Measurements from ENCODE around the gene LRBA. TPM values are rescaled to one million over a fixed set of nuclear protein-coding genes. Genes with fewer than 3 reads are reported as not detected.

Gene LRBA
- polyA plus RNA-seq, 1 of the 3 experiments (the other 2 are of a cell fraction): 11.4 TPM

GRCh38 chr4:150322646-150323045 is 692.4 kb downstream of the LRBA start:
- no peaks in the 10 kb centered on the region for H3K9me3 ChIP-seq
- no peak overlapping the region for H2AFZ ChIP-seq (ENCODE audit: low read depth)
- H3K4me3 ChIP-seq (ENCODE audit: low read depth in 2 of 2, low read length in 1 of 2): no peak overlapping the region
- H3K79me2 ChIP-seq (ENCODE audit: insufficient read depth): no peaks in the 10 kb centered on the region
- DNase-seq: no peak
- no peaks in the 10 kb centered on the region for H3K9me2 ChIP-seq
- H3K36me3 ChIP-seq (replicated peaks in 1 of 2; ENCODE audit: control insufficient read depth in 1 of 2, insufficient read depth in 2 of 2, low read length in 1 of 2): peaks cover 0 to 5% of the 10 kb centered on the region in 2 experiments
- 0 out of 4 replicates have a peak overlapping the region, but pooled peaks of 1 of the 2 experiments have one; percentile 21 for H3K27ac ChIP-seq (ENCODE audit: low read depth in 2 of 2, low read length in 1 of 2)
- no peaks in the 10 kb centered on the region for H3K27me3 ChIP-seq (ENCODE audit: insufficient read depth)
- H3K4me2 ChIP-seq: peak overlapping the region; percentile 64; the same call in 1 of the 2 replicates
- TF ChIP-seq FOXJ3 (CRISPR knock-in tag; IDR thresholded peaks at IDR 0.05): no peak
- TF ChIP-seq MXI1 (IDR thresholded peaks at IDR 0.05; ENCODE audit: low read depth, low read length): no peak
- no peak for TF ChIP-seq REST (IDR thresholded peaks at IDR 0.05; ENCODE audit: low read depth, low read length)
- TF ChIP-seq ZBTB33 (IDR thresholded peaks at IDR 0.05; ENCODE audit: borderline replicate concordance, low read depth): no peak
- TF ChIP-seq NFIC (IDR thresholded peaks at IDR 0.05; ENCODE audit: borderline replicate concordance): no peak
- no peak for TF ChIP-seq FOSL2 (IDR thresholded peaks at IDR 0.05; ENCODE audit: borderline replicate concordance, low read depth)
- no peak for TF ChIP-seq RAD21 (IDR thresholded peaks at IDR 0.05; ENCODE audit: low read length)
- H4K20me1 ChIP-seq (ENCODE audit: insufficient read depth): no peaks in the 10 kb centered on the region
- no peak overlapping the region for H3K9ac ChIP-seq
- H3F3A ChIP-seq (replicated peaks; ENCODE audit: insufficient read depth): no peaks in the 10 kb centered on the region
- H3K4me1 ChIP-seq (ENCODE audit: control insufficient read depth in 1 of 2, insufficient read depth in 2 of 2, low read depth in 1 of 2, low read length in 1 of 2): peaks cover 6 to 12% of the 10 kb centered on the region in 2 experiments; a peak in 3 of 4 replicates
- 98% methylated on average over 4 of the region's 4 CpGs for WGBS (ENCODE audit: low lambda C conversion rate)
- ChIA-PET CTCF (no interaction called here), POLR2A (no interaction called here)

- Histone ChIP-seq H3F3A (replicated peaks; ENCODE audit: insufficient read depth) (peaks cover 4% of the 10 kb centered on the region), H3K36me3 (replicated peaks in 1 of 2; ENCODE audit: control insufficient read depth in 1 of 2, insufficient read depth in 2 of 2, low read length in 1 of 2) (peaks cover 0 to 5% of the 10 kb centered on the region in 2 experiments), H3K79me2 (ENCODE audit: insufficient read depth) (no peaks in the 10 kb centered on the region), H4K20me1 (ENCODE audit: insufficient read depth) (no peaks in the 10 kb centered on the region), H3K9me3 (no peaks in the 10 kb centered on the region), H3K27ac (ENCODE audit: low read depth in 2 of 2, low read length in 1 of 2) (no peak overlapping the region), H3K4me1 (ENCODE audit: control insufficient read depth in 1 of 2, insufficient read depth in 2 of 2, low read depth in 1 of 2, low read length in 1 of 2) (peaks cover 6 to 24% of the 10 kb centered on the region in 2 experiments; a peak in 3 of 4 replicates), H3K9me2 (no peaks in the 10 kb centered on the region), H3K4me2 (no peak overlapping the region), H3K9ac (no peak overlapping the region), H3K4me3 (ENCODE audit: low read depth in 2 of 2, low read length in 1 of 2) (no peak overlapping the region), H2AFZ (ENCODE audit: low read depth) (no peak overlapping the region), H3K27me3 (ENCODE audit: insufficient read depth) (no peaks in the 10 kb centered on the region)
- ChIA-PET POLR2A (no interaction called here), CTCF (interaction anchor here (1.3 kb wide), 1 partner anchor 11 kb away, joined by 3 read pairs; no protein-coding TSS in a partner anchor)
- TF ChIP-seq EP300 (IDR thresholded peaks at IDR 0.05; ENCODE audit: borderline replicate concordance in 1 of 2, low read depth in 1 of 2, low read length in 1 of 2) (no peak), FOXJ3 (CRISPR knock-in tag; IDR thresholded peaks at IDR 0.05) (no peak), FOXM1 (IDR thresholded peaks at IDR 0.05; ENCODE audit: low read depth) (no peak), TEAD4 (IDR thresholded peaks at IDR 0.05; ENCODE audit: borderline replicate concordance, insufficient read depth) (no peak), TAF1 (IDR thresholded peaks at IDR 0.05; ENCODE audit: borderline replicate concordance, low read depth, low read length) (no peak), GABPA (IDR thresholded peaks at IDR 0.05; ENCODE audit: low read depth) (no peak), GATA2 (CRISPR knock-in tag; IDR thresholded peaks at IDR 0.05) (no peak), MEF2A (IDR thresholded peaks at IDR 0.05; ENCODE audit: borderline replicate concordance, low read depth) (no peak), RXRA (IDR thresholded peaks at IDR 0.05; ENCODE audit: borderline replicate concordance, low read depth) (no peak), USF1 (IDR thresholded peaks at IDR 0.05; ENCODE audit: borderline replicate concordance, low read depth) (no peak), FOSL2 (IDR thresholded peaks at IDR 0.05; ENCODE audit: borderline replicate concordance, low read depth) (no peak), SMC3 (IDR thresholded peaks at IDR 0.05; ENCODE audit: low read depth, low read length) (no peak), REST (IDR thresholded peaks at IDR 0.05; ENCODE audit: low read depth, low read length) (no peak), MXI1 (IDR thresholded peaks at IDR 0.05; ENCODE audit: low read depth, low read length) (no peak)
- 92% methylated on average over 3 of the region's 3 CpGs for WGBS (ENCODE audit: low lambda C conversion rate)
- no peak for DNase-seq
These were observed 694.0 kb downstream of the LRBA start for GRCh38 chr4:150321113-150321512.

All from SK-N-SH (cell line).